Neural progenitor cell (in vitro differentiated cells): ENCODE data around the gene RAB3GAP2. TPM values are rescaled to one million over a fixed set of nuclear protein-coding genes. Genes with fewer than 3 reads are reported as not detected.
"Not testable (repeated sequence)": the region's sequence is repeated elsewhere in the genome, so short reads cannot be mapped to it uniquely, and the experiment has no call there.

Experiments
- DNase-seq: peaks from one replicate; pipeline ENCODE4 v3.0.0-alpha.2; 2016; ENCODE audit warnings: low spot score
- H2AFZ ChIP-seq: fragments of 200-600 bp; sonication (generic); replicated peaks from 2 replicates; pipeline ENCODE4 v1.6.1; 2016; ENCODE audit warnings: antibody characterized with exemption
- H3F3A ChIP-seq: fragments of 200-600 bp; sonication (generic); 2 replicates; pipeline ENCODE4 v1.6.1; 2016; ENCODE audit warnings: antibody characterized with exemption, low read depth
- H3K27ac ChIP-seq: fragments of 200-600 bp; sonication (generic); 2 replicates; pipeline ENCODE4 v1.5.1; 2016; ENCODE audit warnings: mild to moderate bottlenecking
- H3K27me3 ChIP-seq: fragments of 200-600 bp; sonication (generic); 2 replicates; pipeline ENCODE4 v1.6.1; 2016; ENCODE audit warnings: mild to moderate bottlenecking, moderate library complexity
- H3K36me3 ChIP-seq: fragments of 200-600 bp; sonication (generic); 2 replicates; pipeline ENCODE4 v1.5.1; 2016
- H3K4me1 ChIP-seq: fragments of 200-600 bp; sonication (generic); 2 replicates; pipeline ENCODE4 v1.6.1; 2016; ENCODE audit warnings: mixed run types
- H3K4me2 ChIP-seq: fragments of 200-600 bp; sonication (generic); 2 replicates; pipeline ENCODE4 v1.6.1; 2016
- H3K4me3 ChIP-seq: fragments of 200-600 bp; sonication (generic); 2 replicates; pipeline ENCODE4 v1.5.1; 2016
- H3K79me2 ChIP-seq: fragments of 200-600 bp; sonication (generic); 2 replicates; pipeline ENCODE4 v1.6.1; 2016; ENCODE audit warnings: low read depth
- H3K9ac ChIP-seq: fragments of 200-600 bp; sonication (generic); 2 replicates; pipeline ENCODE4 v1.6.1; 2016
- H3K9me3 ChIP-seq: fragments of 200-600 bp; sonication (generic); 2 replicates; pipeline ENCODE4 v1.5.1; 2016; ENCODE audit warnings: low read depth
- H4K20me1 ChIP-seq: fragments of 200-600 bp; sonication (generic); 2 replicates; pipeline ENCODE4 v1.6.1; 2016; ENCODE audit warnings: low read depth
- H3K27ac Mint-ChIP-seq: 3 replicates; pipeline ENCODE4 v1.8.0; 2021; ENCODE audit warnings: mixed read lengths
- H3K27me3 Mint-ChIP-seq: 2 replicates; pipeline ENCODE4 v1.8.0; 2022; ENCODE audit warnings: low read depth, mild to moderate bottlenecking, inconsistent platforms, moderate library complexity, mixed read lengths; ENCODE audit not compliant: insufficient read depth
- H3K36me3 Mint-ChIP-seq: 3 replicates; pipeline ENCODE4 v1.8.0; 2021; ENCODE audit warnings: mixed read lengths
- H3K4me1 Mint-ChIP-seq: 3 replicates; pipeline ENCODE4 v1.8.0; 2021; ENCODE audit warnings: mixed read lengths
- H3K4me3 Mint-ChIP-seq: 3 replicates; pipeline ENCODE4 v1.8.0; 2021; ENCODE audit warnings: mild to moderate bottlenecking, moderate library complexity, mixed read lengths
- H3K9me3 Mint-ChIP-seq: 3 replicates; pipeline ENCODE4 v1.8.0; 2020; ENCODE audit warnings: mixed read lengths
- EZH2 ChIP-seq: fragments of 200-600 bp; sonication (generic); IDR thresholded peaks from 2 replicates; pipeline ENCODE4 v1.6.1; 2017; ENCODE audit warnings: antibody characterized with exemption, mild to moderate bottlenecking, moderate library complexity
- EZH2phosphoT487 ChIP-seq: fragments of 200-600 bp; sonication (generic); IDR thresholded peaks from 2 replicates; pipeline ENCODE4 v1.6.1; 2017; ENCODE audit warnings: antibody characterized with exemption
- total RNA-seq: library from RNA; depleted of rRNA; stranded (reverse); fragments of >200 nt; gene quantifications from 2 replicates; pipeline ENCODE4 v1.2.3, GENCODE V29; 2015; ENCODE audit warnings: low replicate concordance
- TF ChIP-seq, protein P1 (sequence below): fragments of 200-600 bp; sonication (generic); IDR thresholded peaks from 2 replicates; pipeline ENCODE4 v1.5.1; 2017; ENCODE audit warnings: antibody characterized with exemption, mild to moderate bottlenecking

RAB3GAP2 gene
- total RNA-seq, 1 donor from 2014 or later: 36.4 TPM

DNA sequence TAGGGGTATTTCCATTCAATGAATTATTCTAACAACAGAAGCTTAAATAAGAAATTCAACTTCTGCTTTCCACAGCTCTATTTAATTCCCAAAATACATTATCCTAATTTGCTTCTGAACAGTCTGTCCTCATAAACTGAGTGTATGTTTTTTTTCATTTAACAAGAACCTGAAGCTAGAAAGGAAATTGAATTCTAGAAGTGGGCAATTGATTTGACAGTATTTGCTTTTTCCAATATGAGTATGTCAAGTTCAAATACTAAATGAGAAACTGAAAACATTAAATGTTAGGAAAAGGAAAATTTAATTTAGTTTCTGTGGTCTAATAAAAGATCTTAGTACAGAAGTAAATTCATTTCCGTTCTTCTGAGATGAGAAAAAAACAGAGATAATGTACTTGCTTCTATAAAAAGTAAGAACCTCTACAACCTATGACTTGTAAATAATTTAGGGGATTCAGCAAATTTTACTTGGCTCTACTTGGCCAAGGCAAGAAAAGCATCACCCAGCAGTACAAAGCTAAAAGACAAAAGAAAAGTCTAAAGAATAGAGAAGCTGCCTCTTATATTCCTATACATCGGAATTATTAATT lies 31.1 kb downstream of the RAB3GAP2 start:
- Mint-ChIP-seq H3K27me3 (no peaks in the 10 kb centered on the region), H3K36me3 (peaks cover 27% of the 10 kb centered on the region), H3K4me1 (no peaks in the 10 kb centered on the region), H3K9me3 (peaks cover 26% of the 10 kb centered on the region), H3K27ac (no peak overlapping the region), H3K4me3 (no peak overlapping the region)
- Histone ChIP-seq H4K20me1 (no peaks in the 10 kb centered on the region), H3K9ac (no peak overlapping the region), H3K79me2 (peaks cover 86% of the 10 kb centered on the region), H3K4me2 (no peak overlapping the region), H3K4me1 (no peaks in the 10 kb centered on the region), H3K4me3 (no peak overlapping the region), H3K9me3 (no peaks in the 10 kb centered on the region), H3K36me3 (no peaks in the 10 kb centered on the region), H3F3A (no peaks in the 10 kb centered on the region), H3K27ac (no peak overlapping the region), H2AFZ (no peak overlapping the region), H3K27me3 (no peaks in the 10 kb centered on the region)
- DNase-seq: no peak
- TF ChIP-seq EZH2phosphoT487 (no peak), EZH2 (no peak)
- TF ChIP-seq, protein P1, sequence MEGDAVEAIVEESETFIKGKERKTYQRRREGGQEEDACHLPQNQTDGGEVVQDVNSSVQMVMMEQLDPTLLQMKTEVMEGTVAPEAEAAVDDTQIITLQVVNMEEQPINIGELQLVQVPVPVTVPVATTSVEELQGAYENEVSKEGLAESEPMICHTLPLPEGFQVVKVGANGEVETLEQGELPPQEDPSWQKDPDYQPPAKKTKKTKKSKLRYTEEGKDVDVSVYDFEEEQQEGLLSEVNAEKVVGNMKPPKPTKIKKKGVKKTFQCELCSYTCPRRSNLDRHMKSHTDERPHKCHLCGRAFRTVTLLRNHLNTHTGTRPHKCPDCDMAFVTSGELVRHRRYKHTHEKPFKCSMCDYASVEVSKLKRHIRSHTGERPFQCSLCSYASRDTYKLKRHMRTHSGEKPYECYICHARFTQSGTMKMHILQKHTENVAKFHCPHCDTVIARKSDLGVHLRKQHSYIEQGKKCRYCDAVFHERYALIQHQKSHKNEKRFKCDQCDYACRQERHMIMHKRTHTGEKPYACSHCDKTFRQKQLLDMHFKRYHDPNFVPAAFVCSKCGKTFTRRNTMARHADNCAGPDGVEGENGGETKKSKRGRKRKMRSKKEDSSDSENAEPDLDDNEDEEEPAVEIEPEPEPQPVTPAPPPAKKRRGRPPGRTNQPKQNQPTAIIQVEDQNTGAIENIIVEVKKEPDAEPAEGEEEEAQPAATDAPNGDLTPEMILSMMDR: no peak

DNA sequence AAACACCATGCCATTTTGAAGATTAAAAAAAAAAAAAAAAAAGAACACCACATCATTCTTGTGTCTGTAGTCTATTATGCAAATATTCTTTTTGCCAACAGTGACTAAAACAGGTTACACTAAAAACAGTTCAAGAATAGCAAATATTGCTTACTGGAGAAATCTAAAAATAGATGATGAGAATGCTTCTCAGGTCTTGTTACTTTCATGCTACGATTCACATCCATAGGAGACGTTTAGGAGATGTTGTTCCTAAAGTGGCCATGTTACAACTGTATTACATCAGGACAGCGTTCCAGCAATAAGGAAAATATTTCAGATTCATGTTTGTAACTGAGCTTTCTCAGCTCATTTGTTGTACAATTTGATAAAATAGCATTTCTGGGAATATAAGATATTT lies 32.3 kb downstream of the RAB3GAP2 start:
- no peak overlapping the region for H3K27ac ChIP-seq
- no peaks in the 10 kb centered on the region for H3K9me3 ChIP-seq
- peaks cover 22% of the 10 kb centered on the region for H3K36me3 Mint-ChIP-seq
- H3K9me3 Mint-ChIP-seq: peaks cover 19% of the 10 kb centered on the region
- no peaks in the 10 kb centered on the region for H3K27me3 Mint-ChIP-seq
- peaks cover 92% of the 10 kb centered on the region for H3K79me2 ChIP-seq
- H4K20me1 ChIP-seq: no peaks in the 10 kb centered on the region
- no peaks in the 10 kb centered on the region for H3K36me3 ChIP-seq
- no peak for DNase-seq
- no peaks in the 10 kb centered on the region for H3K4me1 Mint-ChIP-seq
- H3K4me1 ChIP-seq: no peaks in the 10 kb centered on the region
- no peak overlapping the region for H3K27ac Mint-ChIP-seq
- H3K4me2 ChIP-seq: no peak overlapping the region
- H3K9ac ChIP-seq: no peak overlapping the region
- H3K27me3 ChIP-seq: no peaks in the 10 kb centered on the region
- no peak overlapping the region for H3K4me3 ChIP-seq
- H2AFZ ChIP-seq: no peak overlapping the region
- H3F3A ChIP-seq: no peaks in the 10 kb centered on the region
- no peak overlapping the region for H3K4me3 Mint-ChIP-seq
- TF ChIP-seq, protein P1: no peak
- TF ChIP-seq EZH2phosphoT487 (no peak), EZH2 (no peak)

DNA sequence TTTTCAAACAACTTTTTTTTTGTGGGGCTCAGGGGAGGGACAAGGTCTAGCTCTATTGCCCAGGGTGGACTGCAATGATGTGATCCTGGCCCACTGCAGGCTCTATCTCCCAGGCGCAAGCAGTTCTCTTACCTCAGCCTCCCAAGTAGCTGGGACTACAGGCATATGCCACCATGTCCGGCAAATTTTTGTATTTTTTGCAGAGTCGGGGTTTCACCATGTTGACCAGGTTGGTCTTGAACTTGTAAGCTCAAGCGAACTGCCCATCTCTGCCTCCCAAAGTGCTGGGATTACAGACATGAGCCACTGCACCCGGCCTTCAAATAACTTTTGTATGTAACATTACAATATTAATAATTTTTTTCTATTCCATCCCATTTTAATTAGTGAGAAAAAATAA lies 33.0 kb downstream of the RAB3GAP2 start:
- DNase-seq: no peak
- TF ChIP-seq, protein P1: no peak
- TF ChIP-seq EZH2phosphoT487 (no peak), EZH2 (no peak)
- no peak overlapping the region for H3K9ac ChIP-seq
- Mint-ChIP-seq H3K4me1 (no peaks in the 10 kb centered on the region), H3K9me3 (peaks cover 12% of the 10 kb centered on the region), H3K4me3 (no peak overlapping the region), H3K27me3 (no peaks in the 10 kb centered on the region), H3K36me3 (peaks cover 14% of the 10 kb centered on the region), H3K27ac (no peak overlapping the region)
- no peaks in the 10 kb centered on the region for H4K20me1 ChIP-seq
- no peaks in the 10 kb centered on the region for H3F3A ChIP-seq
- no peak overlapping the region for H3K27ac ChIP-seq
- H3K27me3 ChIP-seq: no peaks in the 10 kb centered on the region
- H3K4me1 ChIP-seq: no peaks in the 10 kb centered on the region
- H3K79me2 ChIP-seq: peaks cover 92% of the 10 kb centered on the region
- no peak overlapping the region for H2AFZ ChIP-seq
- no peak overlapping the region for H3K4me2 ChIP-seq
- no peak overlapping the region for H3K4me3 ChIP-seq
- no peaks in the 10 kb centered on the region for H3K36me3 ChIP-seq
- no peaks in the 10 kb centered on the region for H3K9me3 ChIP-seq

DNA sequence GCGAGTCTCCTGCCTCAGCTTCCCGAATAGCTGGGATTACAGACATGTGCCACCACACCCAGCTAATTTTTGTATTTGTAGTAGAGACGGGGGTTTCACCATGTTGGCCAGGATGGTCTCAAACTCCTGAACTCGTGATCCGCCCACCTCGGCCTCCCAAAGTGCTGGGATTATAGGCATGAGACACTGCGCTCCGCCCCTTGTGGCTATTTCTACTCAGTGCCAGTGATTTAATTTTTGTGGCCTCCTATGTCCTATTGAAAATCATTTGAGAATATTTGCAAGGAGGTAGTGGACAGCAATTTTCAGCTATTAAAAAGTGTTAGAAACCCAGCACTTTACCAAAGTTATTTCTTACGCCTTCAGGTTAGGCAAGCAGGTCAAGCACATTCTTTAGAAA lies 36.0 kb downstream of the RAB3GAP2 start:
- not testable (repeated sequence) for H3K27me3 Mint-ChIP-seq, H3K9me3 Mint-ChIP-seq, H3K27ac ChIP-seq, H3K27ac Mint-ChIP-seq, H3K4me1 ChIP-seq, H3K4me1 Mint-ChIP-seq, H3K4me3 Mint-ChIP-seq, H3K36me3 ChIP-seq, H3F3A ChIP-seq, H3K27me3 ChIP-seq, H4K20me1 ChIP-seq, H3K4me2 ChIP-seq, H3K4me3 ChIP-seq, H3K9me3 ChIP-seq, H2AFZ ChIP-seq, H3K9ac ChIP-seq, DNase-seq, H3K36me3 Mint-ChIP-seq
- peaks cover 64% of the 10 kb centered on the region for H3K79me2 ChIP-seq
